GM23338 (cell line): Measurements from ENCODE around the gene OLFM1. TPM values are rescaled to one million over a fixed set of nuclear protein-coding genes. Genes with fewer than 3 reads are reported as not detected.

ENCODE experiments used
- ATAC-seq: fragments of 200-7000 bp; cut with Tn5 transposase; 3 replicates; pipeline ENCODE4 v1.9.1; 2020
- DNase-seq: peaks from one replicate; pipeline ENCODE4 v3.0.0-alpha.2; 2015; ENCODE audit warnings: low spot score
- H2AFZ ChIP-seq: fragments of 200-600 bp; sonication (generic); 2 replicates; pipeline ENCODE4 v1.8.0; 2016; ENCODE audit warnings: antibody characterized with exemption, mild to moderate bottlenecking, moderate library complexity
- H3F3A ChIP-seq: fragments of 200-600 bp; sonication (generic); replicated peaks from 2 replicates; pipeline ENCODE4 v1.8.0; 2017; ENCODE audit warnings: antibody characterized with exemption, mixed run types, low read depth
- H3K27ac ChIP-seq: fragments of 200-600 bp; sonication (generic); 2 replicates; pipeline ENCODE4 v1.6.1; 2016; ENCODE audit warnings: low read depth
- H3K27me3 ChIP-seq: fragments of 200-600 bp; sonication (generic); 2 replicates; pipeline ENCODE4 v1.8.0; 2016; ENCODE audit warnings: mild to moderate bottlenecking, mixed run types, moderate library complexity; ENCODE audit not compliant: insufficient read depth
- H3K36me3 ChIP-seq: fragments of 200-600 bp; sonication (generic); 2 replicates; pipeline ENCODE4 v1.8.0; 2016; ENCODE audit warnings: mild to moderate bottlenecking; ENCODE audit not compliant: insufficient read depth
- H3K4me1 ChIP-seq: fragments of 200-600 bp; sonication (generic); 2 replicates; pipeline ENCODE4 v1.8.0; 2016; ENCODE audit warnings: mild to moderate bottlenecking, moderate library complexity; ENCODE audit not compliant: insufficient read depth
- H3K4me2 ChIP-seq: fragments of 200-600 bp; sonication (generic); 2 replicates; pipeline ENCODE4 v1.7.1; 2017; ENCODE audit warnings: mixed run types
- H3K4me3 ChIP-seq: fragments of 200-600 bp; sonication (generic); 2 replicates; pipeline ENCODE4 v1.6.1; 2016; ENCODE audit warnings: mixed run types
- H3K79me2 ChIP-seq: fragments of 200-600 bp; sonication (generic); replicated peaks from 2 replicates; pipeline ENCODE4 v1.8.0; 2017; ENCODE audit warnings: mild to moderate bottlenecking; ENCODE audit not compliant: insufficient read depth
- H3K9me2 ChIP-seq: fragments of 200-600 bp; sonication (generic); 2 replicates; pipeline ENCODE4 v1.8.0; 2017; ENCODE audit not compliant: insufficient read depth
- H4K20me1 ChIP-seq: fragments of 200-600 bp; sonication (generic); replicated peaks from 2 replicates; pipeline ENCODE4 v1.8.0; 2017; ENCODE audit warnings: mild to moderate bottlenecking; ENCODE audit not compliant: insufficient read depth
- H3K27ac Mint-ChIP-seq: 2 replicates; pipeline ENCODE4 v1.8.0; 2020; ENCODE audit warnings: inconsistent platforms, mild to moderate bottlenecking, moderate library complexity, mixed read lengths
- H3K27me3 Mint-ChIP-seq: 3 replicates; pipeline ENCODE4 v1.8.0; 2022; ENCODE audit warnings: low read depth, mild to moderate bottlenecking, moderate library complexity, mixed read lengths, inconsistent platforms; ENCODE audit not compliant: insufficient read depth, poor library complexity
- H3K36me3 Mint-ChIP-seq: 3 replicates; pipeline ENCODE4 v1.8.0; 2021; ENCODE audit warnings: low read depth, mild to moderate bottlenecking, inconsistent platforms, moderate library complexity, mixed read lengths
- H3K4me1 Mint-ChIP-seq: 3 replicates; pipeline ENCODE4 v1.8.0; 2020; ENCODE audit warnings: mild to moderate bottlenecking, inconsistent platforms, mixed read lengths
- H3K4me3 Mint-ChIP-seq: 3 replicates; pipeline ENCODE4 v1.8.0; 2021; ENCODE audit warnings: moderate library complexity, mild to moderate bottlenecking, inconsistent platforms, mixed read lengths
- H3K9me3 Mint-ChIP-seq: 3 replicates; pipeline ENCODE4 v1.8.0; 2020; ENCODE audit warnings: moderate library complexity, mild to moderate bottlenecking, inconsistent platforms, mixed read lengths
- CREB1 ChIP-seq: fragments of 250-450 bp; sonication (Bioruptor Pico); IDR thresholded peaks from 2 replicates; pipeline ENCODE4 v1.5.0; 2020; ENCODE audit warnings: low read depth, mild to moderate bottlenecking, moderate library complexity
- CTCF ChIP-seq, 2 experiments: fragments of 200-600 bp in 1 of 2; sonication (generic) in 1 of 2; conservative IDR thresholded peaks; 2 replicates each; pipeline versions ENCODE4 v1.5.1 to v1.6.1; 2016 to 2017; ENCODE audit warnings: antibody characterized with exemption in 2 of 2, low read depth in 2 of 2, mild to moderate bottlenecking in 2 of 2, moderate library complexity in 1 of 2
- EZH2 ChIP-seq: fragments of 200-600 bp; sonication (generic); IDR thresholded peaks from one replicate; pipeline ENCODE4 v1.8.0; 2017; ENCODE audit warnings: antibody characterized with exemption, mild to moderate bottlenecking, low read depth; ENCODE audit not compliant: unreplicated experiment
- EZH2phosphoT487 ChIP-seq: fragments of 200-600 bp; sonication (generic); IDR thresholded peaks from one replicate; pipeline ENCODE4 v1.8.1; 2018; ENCODE audit warnings: antibody characterized with exemption; ENCODE audit not compliant: unreplicated experiment
- JUNB ChIP-seq: IDR thresholded peaks from one replicate; pipeline ENCODE4 v1.6.1; 2016; ENCODE audit warnings: antibody characterized with exemption; ENCODE audit not compliant: unreplicated experiment
- NANOG ChIP-seq: IDR thresholded peaks from 2 replicates; pipeline ENCODE4 v1.6.1; 2016; ENCODE audit warnings: antibody characterized with exemption, borderline replicate concordance
- POLR2AphosphoS5 ChIP-seq: IDR thresholded peaks from 2 replicates; pipeline ENCODE4 v1.6.1; 2016; ENCODE audit warnings: antibody characterized with exemption, low read depth
- STAT1 ChIP-seq: IDR thresholded peaks from one replicate; pipeline ENCODE4 v1.6.1; 2016; ENCODE audit warnings: antibody characterized with exemption; ENCODE audit not compliant: unreplicated experiment
- ZNF114 ChIP-seq: fragments of 250-450 bp; sonication (Bioruptor Pico); IDR thresholded peaks from 2 replicates; pipeline ENCODE4 v1.5.0; 2020; ENCODE audit warnings: mild to moderate bottlenecking, moderate library complexity
- ZNF462 ChIP-seq: fragments of 250-450 bp; sonication (Bioruptor Pico); IDR thresholded peaks from 2 replicates; pipeline ENCODE4 v1.5.0; 2020; ENCODE audit warnings: mild to moderate bottlenecking, moderate library complexity
- polyA plus RNA-seq: library from polyadenylated mRNA; unstranded; fragments of >200 nt; fragmentation: Nextera tagmentation; extraction: Ambion mirVana; gene quantifications from 2 replicates; pipeline ENCODE4 v1.2.1, GENCODE V29; 2016
- total RNA-seq: library from RNA; depleted of rRNA; stranded (reverse); fragments of >200 nt; shearing (Covaris generic); gene quantifications from 2 replicates; pipeline ENCODE4 v1.2.3, GENCODE V29; 2014
- TF ChIP-seq, protein P1 (sequence below): IDR thresholded peaks from one replicate; pipeline ENCODE4 v1.6.1; 2018; ENCODE audit warnings: antibody characterized with exemption; ENCODE audit not compliant: unreplicated experiment

OLFM1 gene
- total and polyA plus RNA-seq, 2 experiments from 2014 or later, result 20.6 to 40.1 TPM

DNA sequence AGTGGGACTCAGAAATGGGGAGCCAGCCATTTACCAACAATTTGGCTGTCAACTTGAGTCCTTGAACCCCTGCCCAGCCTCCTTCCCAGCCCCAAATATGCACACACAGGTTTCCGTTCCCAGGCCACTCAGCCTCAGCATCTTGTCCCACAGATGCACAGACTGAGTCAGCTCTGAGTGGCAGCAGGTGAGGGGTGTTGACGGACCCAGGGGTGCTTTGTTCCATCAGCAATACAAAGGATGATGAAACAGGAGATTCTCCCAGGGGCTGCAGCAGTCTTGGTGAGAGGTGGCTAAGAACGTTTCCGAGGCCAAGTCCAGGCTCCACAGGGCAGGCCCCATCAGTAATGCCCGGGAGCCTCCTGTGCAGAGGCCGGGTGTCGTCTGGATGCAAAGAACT lies 4.9 kb upstream of the OLFM1 start:
- Mint-ChIP-seq H3K4me1 (peaks cover 16% of the 10 kb centered on the region), H3K4me3 (no peak overlapping the region), H3K27me3 (peaks cover 6% of the 10 kb centered on the region), H3K27ac (no peak overlapping the region), H3K9me3 (no peaks in the 10 kb centered on the region), H3K36me3 (no peaks in the 10 kb centered on the region)
- DNase-seq, result no peak
- Histone ChIP-seq H2AFZ (no peak overlapping the region), H3K9me2 (no peaks in the 10 kb centered on the region), H4K20me1 (no peaks in the 10 kb centered on the region; the same call in 1 of the 2 replicates), H3K79me2 (no peaks in the 10 kb centered on the region), H3F3A (no peaks in the 10 kb centered on the region; the same call in 1 of the 2 replicates), H3K36me3 (no peaks in the 10 kb centered on the region), H3K27me3 (no peaks in the 10 kb centered on the region), H3K4me2 (no peak overlapping the region), H3K4me3 (no peak overlapping the region), H3K4me1 (peaks cover 4% of the 10 kb centered on the region; the same call in 1 of the 2 replicates), H3K27ac (no peak overlapping the region)
- ATAC-seq, result no peak
- TF ChIP-seq JUNB (no peak), ZNF462 (CRISPR knock-in tag) (no peak), NANOG (no peak), CREB1 (CRISPR knock-in tag) (no peak)

GRCh38 chr9:135083241-135083810 lies 4.1 kb upstream of the OLFM1 start:
- Histone ChIP-seq H3K36me3 (no peaks in the 10 kb centered on the region), H3F3A (no peaks in the 10 kb centered on the region; the same call in 1 of the 2 replicates), H3K4me2 (no peak overlapping the region), H3K9me2 (no peaks in the 10 kb centered on the region), H4K20me1 (no peaks in the 10 kb centered on the region; the same call in 1 of the 2 replicates), H2AFZ (no peak overlapping the region), H3K4me1 (peaks cover 4% of the 10 kb centered on the region; the same call in 1 of the 2 replicates), H3K27me3 (peaks cover 2% of the 10 kb centered on the region; the same call in 1 of the 2 replicates), H3K27ac (no peak overlapping the region), H3K79me2 (no peaks in the 10 kb centered on the region), H3K4me3 (no peak overlapping the region)
- Mint-ChIP-seq H3K9me3 (no peaks in the 10 kb centered on the region), H3K27me3 (peaks cover 7% of the 10 kb centered on the region), H3K4me3 (no peak overlapping the region), H3K4me1 (peaks cover 15% of the 10 kb centered on the region), H3K27ac (no peak overlapping the region), H3K36me3 (no peaks in the 10 kb centered on the region)
- no peak for ATAC-seq
- DNase-seq, result no peak
- TF ChIP-seq JUNB (no peak), EZH2phosphoT487 (no peak), EZH2 (no peak), CTCF (conservative IDR thresholded peaks at IDR 0.05; ENCODE audit: low read depth in 2 of 2) (no peak), ZNF114 (no peak), STAT1 (no peak), POLR2AphosphoS5 (no peak)
- TF ChIP-seq, protein P1, sequence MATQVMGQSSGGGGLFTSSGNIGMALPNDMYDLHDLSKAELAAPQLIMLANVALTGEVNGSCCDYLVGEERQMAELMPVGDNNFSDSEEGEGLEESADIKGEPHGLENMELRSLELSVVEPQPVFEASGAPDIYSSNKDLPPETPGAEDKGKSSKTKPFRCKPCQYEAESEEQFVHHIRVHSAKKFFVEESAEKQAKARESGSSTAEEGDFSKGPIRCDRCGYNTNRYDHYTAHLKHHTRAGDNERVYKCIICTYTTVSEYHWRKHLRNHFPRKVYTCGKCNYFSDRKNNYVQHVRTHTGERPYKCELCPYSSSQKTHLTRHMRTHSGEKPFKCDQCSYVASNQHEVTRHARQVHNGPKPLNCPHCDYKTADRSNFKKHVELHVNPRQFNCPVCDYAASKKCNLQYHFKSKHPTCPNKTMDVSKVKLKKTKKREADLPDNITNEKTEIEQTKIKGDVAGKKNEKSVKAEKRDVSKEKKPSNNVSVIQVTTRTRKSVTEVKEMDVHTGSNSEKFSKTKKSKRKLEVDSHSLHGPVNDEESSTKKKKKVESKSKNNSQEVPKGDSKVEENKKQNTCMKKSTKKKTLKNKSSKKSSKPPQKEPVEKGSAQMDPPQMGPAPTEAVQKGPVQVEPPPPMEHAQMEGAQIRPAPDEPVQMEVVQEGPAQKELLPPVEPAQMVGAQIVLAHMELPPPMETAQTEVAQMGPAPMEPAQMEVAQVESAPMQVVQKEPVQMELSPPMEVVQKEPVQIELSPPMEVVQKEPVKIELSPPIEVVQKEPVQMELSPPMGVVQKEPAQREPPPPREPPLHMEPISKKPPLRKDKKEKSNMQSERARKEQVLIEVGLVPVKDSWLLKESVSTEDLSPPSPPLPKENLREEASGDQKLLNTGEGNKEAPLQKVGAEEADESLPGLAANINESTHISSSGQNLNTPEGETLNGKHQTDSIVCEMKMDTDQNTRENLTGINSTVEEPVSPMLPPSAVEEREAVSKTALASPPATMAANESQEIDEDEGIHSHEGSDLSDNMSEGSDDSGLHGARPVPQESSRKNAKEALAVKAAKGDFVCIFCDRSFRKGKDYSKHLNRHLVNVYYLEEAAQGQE, result no peak
